A549 (cell line): Measurements from ENCODE around the gene ABCA7.

ENCODE experiments used
- CEBPB ChIP-seq, 2 experiments: fragments of >200 bp in 1 of 2; sonication (Bioruptor Twin) in 1 of 2; formaldehyde crosslinking in 1 of 2; IDR thresholded peaks; 2 replicates each; pipeline ENCODE4 v1.6.1; 2012 to 2016
- CTCF ChIP-seq: fragments of >200 bp; sonication (Bioruptor Twin); formaldehyde crosslinking; IDR thresholded peaks from 3 replicates; pipeline ENCODE4 v1.5.1; 2016
- JUN ChIP-seq, 2 experiments: fragments of >200 bp; sonication (Bioruptor Twin); formaldehyde crosslinking; IDR thresholded peaks; 2 replicates in 1 of 2; 3 replicates in 1 of 2; pipeline ENCODE4 v1.6.1; 2016 to 2017
- POLR2A ChIP-seq: IDR thresholded peaks from 2 replicates; pipeline ENCODE4 v1.6.1; 2012; ENCODE audit warnings: mild to moderate bottlenecking, low read length

GRCh38 chr19:1108291-1109031 is 68.6 kb downstream of the ABCA7 start:
- TF ChIP-seq CEBPB (IDR thresholded peaks at IDR 0.05) (no peak), JUN (IDR thresholded peaks at IDR 0.05) (no peak; a peak in 1 of 5 replicates), CTCF (no peak), POLR2A (no peak)
